Breast epithelium (tissue), 4 donors: ENCODE measurements around the gene CAMTA1. TPM values are rescaled to one million over a fixed set of nuclear protein-coding genes. Genes with fewer than 3 reads are reported as not detected.
"Not testable (repeated sequence)": the region's sequence is repeated elsewhere in the genome, so short reads cannot be mapped to it uniquely, and the experiment has no call there.

ENCODE experiments used
- DNase-seq, 2 donors: peaks; one replicate each; pipeline ENCODE4 v3.0.0-alpha.2; 2019; ENCODE audit warnings: low spot score in 2 of 2
- H3K27ac ChIP-seq, 2 donors: fragments of 200-600 bp; sonication (generic) in 1 of 2; one replicate each; pipeline ENCODE4 v1.5.1; 2016 to 2019; ENCODE audit warnings: mild to moderate bottlenecking in 1 of 2
- H3K27me3 ChIP-seq, 2 donors: fragments of 200-600 bp; sonication (generic) in 1 of 2; one replicate each; pipeline versions ENCODE4 v1.5.1 to v1.6.0; 2017 to 2019; ENCODE audit warnings: control low read depth in 1 of 2, mild to moderate bottlenecking in 1 of 2
- H3K36me3 ChIP-seq: fragments of 200-600 bp; one replicate; pipeline ENCODE4 v1.5.1; 2019
- H3K4me1 ChIP-seq, 2 donors: fragments of 200-600 bp; sonication (generic); one replicate each; pipeline ENCODE4 v1.5.1; 2016 to 2019; ENCODE audit warnings: control low read depth in 1 of 2
- H3K4me3 ChIP-seq, 3 donors: fragments of 200-600 bp; sonication (generic); 1 replicate in 2 of 3; 2 replicates in 1 of 3; pipeline ENCODE4 v1.5.1; 2016 to 2019; ENCODE audit warnings: mild to moderate bottlenecking in 3 of 3, moderate library complexity in 2 of 3
- H3K9me3 ChIP-seq, 2 donors: fragments of 200-600 bp; sonication (generic) in 1 of 2; one replicate each; pipeline ENCODE4 v1.5.1; 2016 to 2019; ENCODE audit warnings: control low read depth in 1 of 2
- POLR2A ChIP-seq: fragments of 450-650 bp; IDR thresholded peaks from one replicate; pipeline ENCODE4 v1.6.1; 2016; ENCODE audit warnings: antibody characterized with exemption, mild to moderate bottlenecking, moderate library complexity
- POLR2AphosphoS5 ChIP-seq, 3 donors: sonication (generic); formaldehyde crosslinking; IDR thresholded peaks; one replicate each; pipeline ENCODE4 v1.6.1; 2017; ENCODE audit warnings: antibody characterized with exemption in 3 of 3
- intact Hi-C: fragments of 100-400 bp; cut with DNase I; formaldehyde crosslinking; loops from one replicate; pipeline ENCODE4 v1.15.1; 2023; ENCODE audit warnings: low total_unique reads
- total RNA-seq, 3 donors: library from RNA; depleted of rRNA; stranded (reverse); fragments of >200 nt; gene quantifications; one replicate each; pipeline ENCODE4 v1.1.0, GENCODE V29; 2016
- TF ChIP-seq, protein P1 (sequence below), 3 donors: fragments of 450-650 bp; IDR thresholded peaks; one replicate each; pipeline ENCODE4 v1.5.1; 2016 to 2017; ENCODE audit warnings: antibody characterized with exemption in 3 of 3, mild to moderate bottlenecking in 3 of 3, moderate library complexity in 3 of 3

Gene CAMTA1
- total RNA-seq, 3 donors from 2014 or later = 53.4 to 84.0 (median 61.9) TPM

DNA sequence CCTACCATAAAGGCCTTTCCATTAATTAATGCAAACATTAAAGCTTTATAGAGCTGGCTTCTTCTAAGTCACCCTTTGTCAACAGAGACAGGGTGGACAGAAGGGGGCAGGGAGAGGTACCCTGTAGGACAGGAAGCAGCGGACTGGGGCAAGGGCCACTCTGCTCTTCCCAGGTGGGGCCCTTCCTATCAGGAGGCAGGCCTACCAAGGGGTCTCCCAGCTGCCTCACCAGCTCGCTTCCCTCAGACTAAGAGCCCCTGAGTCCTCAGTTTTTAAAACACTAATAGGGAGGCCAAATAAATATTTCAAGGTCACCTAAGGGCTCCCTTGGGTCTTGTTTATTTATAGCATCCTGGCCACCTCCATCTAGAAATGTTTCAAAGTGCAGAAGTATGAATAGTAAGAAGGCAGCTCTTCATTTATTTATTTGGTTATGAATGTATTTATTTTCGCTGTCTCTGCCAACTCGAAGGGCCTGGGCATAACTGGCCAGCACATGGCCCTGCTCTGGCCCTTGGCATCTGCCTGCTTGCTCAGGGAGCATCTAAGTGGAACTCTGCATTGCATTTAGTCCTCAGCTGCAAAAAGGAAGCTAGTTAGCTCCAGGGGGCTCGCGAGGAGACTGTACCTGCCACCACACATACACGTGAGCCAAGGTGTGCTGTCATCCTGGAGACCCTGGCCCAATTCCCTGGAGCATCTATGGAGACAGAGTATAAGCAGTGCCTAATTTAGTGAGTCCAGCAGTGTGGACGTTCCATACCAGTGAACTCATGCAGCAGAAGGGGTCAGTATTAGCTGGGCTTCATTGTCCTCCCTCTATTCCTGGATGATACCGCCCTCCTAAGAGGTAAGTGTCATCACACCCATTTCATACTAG lies 590.8 kb downstream of the CAMTA1 start:
- no peak for TF ChIP-seq POLR2AphosphoS5 (IDR thresholded peaks at IDR 0.05)
- TF ChIP-seq, protein P1, sequence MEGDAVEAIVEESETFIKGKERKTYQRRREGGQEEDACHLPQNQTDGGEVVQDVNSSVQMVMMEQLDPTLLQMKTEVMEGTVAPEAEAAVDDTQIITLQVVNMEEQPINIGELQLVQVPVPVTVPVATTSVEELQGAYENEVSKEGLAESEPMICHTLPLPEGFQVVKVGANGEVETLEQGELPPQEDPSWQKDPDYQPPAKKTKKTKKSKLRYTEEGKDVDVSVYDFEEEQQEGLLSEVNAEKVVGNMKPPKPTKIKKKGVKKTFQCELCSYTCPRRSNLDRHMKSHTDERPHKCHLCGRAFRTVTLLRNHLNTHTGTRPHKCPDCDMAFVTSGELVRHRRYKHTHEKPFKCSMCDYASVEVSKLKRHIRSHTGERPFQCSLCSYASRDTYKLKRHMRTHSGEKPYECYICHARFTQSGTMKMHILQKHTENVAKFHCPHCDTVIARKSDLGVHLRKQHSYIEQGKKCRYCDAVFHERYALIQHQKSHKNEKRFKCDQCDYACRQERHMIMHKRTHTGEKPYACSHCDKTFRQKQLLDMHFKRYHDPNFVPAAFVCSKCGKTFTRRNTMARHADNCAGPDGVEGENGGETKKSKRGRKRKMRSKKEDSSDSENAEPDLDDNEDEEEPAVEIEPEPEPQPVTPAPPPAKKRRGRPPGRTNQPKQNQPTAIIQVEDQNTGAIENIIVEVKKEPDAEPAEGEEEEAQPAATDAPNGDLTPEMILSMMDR (IDR thresholded peaks at IDR 0.05) = no peak
- TF ChIP-seq POLR2A = no peak

DNA sequence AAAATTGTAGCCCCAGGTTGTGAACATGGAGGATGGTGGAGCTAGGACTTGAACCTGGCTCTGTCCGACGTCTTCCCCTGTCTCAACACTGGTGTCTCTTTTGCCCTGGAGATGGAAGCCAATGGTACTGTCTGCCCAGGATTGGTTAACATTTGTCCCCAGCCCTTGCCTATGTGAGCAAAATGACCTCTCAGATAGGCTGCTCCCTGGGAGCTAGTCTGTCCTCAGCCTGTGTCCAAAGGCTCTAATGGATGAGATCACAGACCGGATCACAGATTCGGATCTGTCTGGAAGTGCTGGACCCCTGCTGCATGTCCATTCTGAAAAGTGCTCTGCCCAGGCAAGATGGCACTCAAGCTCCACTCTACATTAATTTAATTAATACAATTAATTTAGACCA lies 591.4 kb downstream of the CAMTA1 start:
- DNase-seq = peak in 1 of 2 donors; percentile 5
- H3K27ac ChIP-seq = no peak overlapping the region
- H3K4me3 ChIP-seq = no peak overlapping the region
- TF ChIP-seq POLR2A = no peak
- TF ChIP-seq, protein P1 (IDR thresholded peaks at IDR 0.05) = no peak
- no peak for TF ChIP-seq POLR2AphosphoS5 (IDR thresholded peaks at IDR 0.05)
- H3K4me1 ChIP-seq = no peaks in the 10 kb centered on the region
- H3K9me3 ChIP-seq = no peaks in the 10 kb centered on the region
- H3K36me3 ChIP-seq = no peaks in the 10 kb centered on the region
- H3K27me3 ChIP-seq = no peaks in the 10 kb centered on the region
- intact Hi-C loops = no loop called here

More for the DNA sequence above, 590.8 kb downstream of the CAMTA1 start:
- no peak overlapping the region for H3K4me3 ChIP-seq
- peak in 1 of 2 donors; percentile 13 for DNase-seq
- intact Hi-C loops = no loop called here
- H3K27me3 ChIP-seq = no peaks in the 10 kb centered on the region
- no peak overlapping the region for H3K27ac ChIP-seq
- no peaks in the 10 kb centered on the region for H3K36me3 ChIP-seq
- no peaks in the 10 kb centered on the region for H3K9me3 ChIP-seq
- H3K4me1 ChIP-seq = no peaks in the 10 kb centered on the region

DNA sequence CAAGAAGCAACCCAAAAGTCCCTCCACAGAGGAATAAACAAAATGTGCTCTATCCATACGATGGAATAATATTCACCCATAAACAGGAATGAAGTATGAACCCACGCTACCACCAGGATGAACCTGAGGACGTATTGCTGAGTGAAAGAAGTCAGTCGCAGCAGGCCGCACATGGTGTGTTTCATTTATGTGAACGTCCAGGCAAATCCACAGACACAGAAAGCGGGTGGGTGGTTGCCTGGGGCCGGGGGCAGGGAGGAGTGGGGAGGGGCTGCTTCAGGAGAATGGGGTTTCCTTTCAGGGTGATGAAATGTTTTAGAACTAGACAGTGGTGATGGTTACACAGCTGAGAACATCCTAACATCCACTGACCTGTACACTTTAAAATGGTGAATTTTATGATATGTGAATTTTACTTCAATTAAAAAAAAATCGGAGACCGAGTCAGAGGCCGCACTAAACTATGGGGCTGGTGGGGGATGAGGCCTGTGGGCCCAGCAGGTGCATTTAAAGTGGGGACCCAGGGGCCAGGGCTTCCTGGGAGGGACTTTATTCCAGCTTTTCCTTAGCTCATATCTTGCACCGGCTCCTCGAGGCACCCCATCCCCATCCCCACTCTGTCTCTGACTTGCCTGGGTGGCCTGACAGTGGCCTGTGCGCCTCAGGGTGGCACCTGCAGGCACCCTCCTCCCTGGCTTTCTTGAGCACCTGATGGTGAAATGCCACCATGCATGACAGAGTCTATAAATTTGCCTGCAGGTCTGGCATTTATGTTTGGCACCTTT lies 593.3 kb downstream of the CAMTA1 start:
- intact Hi-C loops = no loop called here
- H3K4me3 ChIP-seq = no peak overlapping the region
- DNase-seq = peak in 1 of 2 donors; percentile 11
- H3K9me3 ChIP-seq = no peaks in the 10 kb centered on the region
- H3K27me3 ChIP-seq = no peaks in the 10 kb centered on the region
- H3K4me1 ChIP-seq = no peaks in the 10 kb centered on the region
- TF ChIP-seq POLR2A (no peak), POLR2AphosphoS5 (IDR thresholded peaks at IDR 0.05) (no peak)
- TF ChIP-seq, protein P1 (IDR thresholded peaks at IDR 0.05) = no peak
- no peaks in the 10 kb centered on the region for H3K36me3 ChIP-seq
- H3K27ac ChIP-seq = peak overlapping the region; percentile 12 to 66

DNA sequence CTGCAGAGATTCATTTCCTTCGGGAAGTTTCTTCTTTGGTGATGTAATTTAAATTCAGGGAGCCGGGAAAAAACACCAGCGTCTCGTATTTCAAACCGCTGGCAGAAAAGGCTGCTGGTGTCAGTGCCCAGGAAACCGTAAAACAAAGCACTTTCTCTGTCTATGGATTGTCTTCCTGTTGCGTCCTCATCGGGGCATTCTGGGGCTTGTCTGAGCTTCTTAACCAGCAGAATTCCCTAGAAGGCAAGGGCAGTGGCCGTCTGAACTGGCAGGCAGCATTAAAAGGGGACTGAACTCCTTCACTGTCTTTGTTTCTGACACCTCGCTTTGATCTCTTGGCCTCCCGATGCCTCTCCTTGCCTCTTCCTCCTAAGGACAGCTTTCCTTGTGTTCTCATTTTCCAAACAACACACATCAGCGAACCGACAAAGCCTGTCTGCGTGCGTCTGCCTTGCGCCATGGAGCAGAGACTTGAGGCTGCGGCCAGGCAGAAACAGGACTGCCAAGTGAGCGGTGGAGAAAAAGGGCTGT lies 594.3 kb downstream of the CAMTA1 start:
- Histone ChIP-seq H3K4me1 (no peaks in the 10 kb centered on the region), H3K36me3 (no peaks in the 10 kb centered on the region), H3K27ac (peak overlapping the region; percentile 66 to 82), H3K27me3 (no peaks in the 10 kb centered on the region), H3K4me3 (peak overlapping the region in 1 of 3 donors; percentile 7), H3K9me3 (no peaks in the 10 kb centered on the region)
- intact Hi-C loops = no loop called here
- peak in 1 of 2 donors; percentile 68 for DNase-seq
- TF ChIP-seq, protein P1 (IDR thresholded peaks at IDR 0.05) = no peak
- TF ChIP-seq POLR2AphosphoS5 (IDR thresholded peaks at IDR 0.05) = peak in 1 of 3 donors; percentile 35

DNA sequence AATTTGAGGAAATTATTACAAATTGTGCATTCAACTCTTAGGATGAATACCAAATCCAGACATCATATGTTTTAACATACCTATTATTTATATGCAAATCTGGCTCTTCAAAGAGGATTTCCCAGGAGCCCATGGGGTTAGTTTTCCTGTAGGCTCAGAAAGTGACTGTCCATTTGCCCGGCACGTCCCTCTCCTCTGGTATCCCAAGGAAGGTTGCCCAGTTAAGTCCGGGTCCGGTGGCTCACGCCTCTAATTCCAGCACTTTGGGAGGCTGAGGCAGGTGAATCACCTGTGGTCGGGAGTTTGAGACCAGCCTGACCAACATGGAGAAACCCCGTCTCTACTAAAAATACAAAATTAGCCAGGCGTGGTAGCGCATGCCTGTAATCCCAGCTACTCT lies 594.8 kb downstream of the CAMTA1 start:
- peak overlapping the region; percentile 66 to 82 for H3K27ac ChIP-seq
- H3K27me3 ChIP-seq, H3K9me3 ChIP-seq, intact Hi-C loops, H3K36me3 ChIP-seq, H3K4me3 ChIP-seq, H3K4me1 ChIP-seq: not testable (repeated sequence)
- peak in 1 of 2 donors; percentile 12 for DNase-seq
